Activated naive CD8-positive, alpha-beta T cell treated with anti-CD3 and anti-CD28 coated beads, Interleukin-2, amount 50 U/mL, for 16 hours (primary cell): ENCODE results near the gene NR2F1.

ENCODE experiments used
- DNase-seq: peaks from one replicate; pipeline ENCODE4 v3.0.0-alpha.2; 2020; ENCODE audit warnings: low read depth, low spot score

NR2F1 gene

GRCh38 chr5:93590493-93590892 lies 7.5 kb downstream of the NR2F1 start:
- no peak for DNase-seq

- no peak for DNase-seq
Observed at GRCh38 chr5:93591323-93591945, 8.4 kb downstream of the NR2F1 start.

- DNase-seq, result no peak
Observed at GRCh38 chr5:93592883-93593282, 9.9 kb downstream of the NR2F1 start.

GRCh38 chr5:93593476-93594131 lies 10.6 kb downstream of the NR2F1 start:
- no peak for DNase-seq

GRCh38 chr5:93594591-93595419 lies 11.8 kb downstream of the NR2F1 start:
- DNase-seq, result no peak

- DNase-seq, result no peak
Observed at GRCh38 chr5:93595420-93596147, 12.6 kb downstream of the NR2F1 start.

- DNase-seq, result no peak
Observed at GRCh38 chr5:93596310-93596675, 13.3 kb downstream of the NR2F1 start.

- no peak for DNase-seq
Observed at GRCh38 chr5:93596676-93597490, 13.9 kb downstream of the NR2F1 start.

- DNase-seq, result no peak
Observed at GRCh38 chr5:93598091-93599000, 15.3 kb downstream of the NR2F1 start.

GRCh38 chr5:93599001-93599379 lies 16.0 kb downstream of the NR2F1 start:
- no peak for DNase-seq

- DNase-seq, result no peak
Observed at GRCh38 chr5:93599399-93600120, 16.5 kb downstream of the NR2F1 start.

GRCh38 chr5:93600409-93601070 lies 17.5 kb downstream of the NR2F1 start:
- no peak for DNase-seq

GRCh38 chr5:93601071-93601801 lies 18.2 kb downstream of the NR2F1 start:
- DNase-seq, result no peak

- DNase-seq, result no peak
Observed at GRCh38 chr5:93601802-93602155, 18.8 kb downstream of the NR2F1 start.

GRCh38 chr5:93602241-93603077 lies 19.4 kb downstream of the NR2F1 start:
- no peak for DNase-seq

- DNase-seq, result no peak
Observed at GRCh38 chr5:93603078-93603792, 20.2 kb downstream of the NR2F1 start.
